Esophagus squamous epithelium (tissue), 4 donors: ENCODE results near the gene PRKCA.

Experiments
- CTCF ChIP-seq, 6 experiments: fragments of 450-650 bp in 4 of 6; fragments of 200-600 bp in 2 of 6; sonication (generic) in 2 of 6; IDR thresholded peaks; one replicate each; pipeline ENCODE4 v1.5.1; 2016 to 2019; ENCODE audit warnings: antibody characterized with exemption in 6 of 6, mild to moderate bottlenecking in 4 of 6, moderate library complexity in 4 of 6
- POLR2A ChIP-seq, 4 donors: fragments of 450-650 bp; IDR thresholded peaks; one replicate each; pipeline ENCODE4 v1.6.1; 2017; ENCODE audit warnings: antibody characterized with exemption in 4 of 4, mild to moderate bottlenecking in 4 of 4, moderate library complexity in 3 of 4

GRCh38 chr17:66531851-66532295 lies 229.5 kb downstream of the PRKCA start:
- TF ChIP-seq CTCF (IDR thresholded peaks at IDR 0.05) (no peak), POLR2A (IDR thresholded peaks at IDR 0.05) (no peak)
